A549 (cell line): Measurements from ENCODE around the gene TJP1.

Source experiments
- CTCF ChIP-seq: fragments of >200 bp; sonication (Bioruptor Twin); formaldehyde crosslinking; IDR thresholded peaks from 3 replicates; pipeline ENCODE4 v1.5.1; 2016
- ELK1 ChIP-seq: fragments of 150-350 bp; IDR thresholded peaks from 2 replicates; pipeline ENCODE4 v1.6.1; 2014; ENCODE audit warnings: low read depth, mild to moderate bottlenecking, low read length
- EP300 ChIP-seq, 2 experiments: fragments of >200 bp; sonication (Bioruptor Twin); formaldehyde crosslinking; IDR thresholded peaks; 2 replicates in 1 of 2; 3 replicates in 1 of 2; pipeline ENCODE4 v1.6.1; 2016 to 2017
- HOXA7 ChIP-seq: fragments of 250-450 bp; sonication (Bioruptor Pico); IDR thresholded peaks from 2 replicates; pipeline ENCODE4 v1.5.0; 2020; ENCODE audit warnings: mild to moderate bottlenecking, moderate library complexity
- MAFK ChIP-seq: fragments of 450-650 bp; IDR thresholded peaks from 2 replicates; pipeline ENCODE4 v1.6.1; 2014; ENCODE audit not compliant: partially characterized antibody
- MAX ChIP-seq: IDR thresholded peaks from 2 replicates; pipeline ENCODE4 v1.6.1; 2012
- MYC ChIP-seq: IDR thresholded peaks from 2 replicates; pipeline ENCODE4 v1.6.1; 2012; ENCODE audit warnings: mild to moderate bottlenecking, inconsistent platforms, low read length, improper control_type of control experiment, borderline replicate concordance
- POLR2AphosphoS2 ChIP-seq: conservative IDR thresholded peaks from 2 replicates; pipeline ENCODE4 v1.6.1; 2012; ENCODE audit warnings: low read length, improper control_type of control experiment, inconsistent platforms
- RAD21 ChIP-seq, 2 experiments: fragments of >200 bp in 1 of 2; sonication (Bioruptor Twin) in 1 of 2; formaldehyde crosslinking in 1 of 2; IDR thresholded peaks in 1 of 2; conservative IDR thresholded peaks in 1 of 2; 2 replicates in 1 of 2; 3 replicates in 1 of 2; pipeline ENCODE4 v1.6.1; 2012 to 2018; ENCODE audit warnings: inconsistent platforms in 1 of 2
- REST ChIP-seq: fragments of 200-600 bp; sonication (generic); IDR thresholded peaks from 2 replicates; pipeline ENCODE4 v1.6.1; 2016; ENCODE audit warnings: antibody characterized with exemption, mild to moderate bottlenecking, moderate library complexity
- SMC3 ChIP-seq: fragments of >200 bp; sonication (Bioruptor Twin); formaldehyde crosslinking; IDR thresholded peaks from 3 replicates; pipeline ENCODE4 v1.6.1; 2018; ENCODE audit warnings: inconsistent platforms
- ZFP36 ChIP-seq: fragments of 450-650 bp; IDR thresholded peaks from 2 replicates; pipeline ENCODE4 v1.6.1; 2014; ENCODE audit warnings: borderline replicate concordance; ENCODE audit not compliant: partially characterized antibody
- ZNF302 ChIP-seq: fragments of 250-450 bp; sonication (Bioruptor Pico); IDR thresholded peaks from 2 replicates; pipeline ENCODE4 v1.9.0; 2021; ENCODE audit warnings: inconsistent platforms, mild to moderate bottlenecking, moderate library complexity

GRCh38 chr15:29870495-29871151, 48.4 kb upstream of the TJP1 start:
- TF ChIP-seq REST: no peak
- TF ChIP-seq RAD21 (conservative IDR thresholded peaks at IDR 0.05 in 1 of 2, IDR thresholded peaks at IDR 0.05 in 1 of 2): no peak
- TF ChIP-seq POLR2AphosphoS2: no peak
- TF ChIP-seq CTCF: no peak
- TF ChIP-seq ELK1: no peak
- no peak for TF ChIP-seq SMC3
- no peak for TF ChIP-seq ZFP36
- no peak for TF ChIP-seq MAX
- TF ChIP-seq MYC: no peak
- TF ChIP-seq MAFK: no peak
- no peak for TF ChIP-seq HOXA7 (CRISPR knock-in tag)
- no peak for TF ChIP-seq EP300 (IDR thresholded peaks at IDR 0.05)
- TF ChIP-seq ZNF302: no peak
